Ascending aorta (tissue), 2 donors: ENCODE data around the gene TXN. TPM values are rescaled to one million over a fixed set of nuclear protein-coding genes. Genes with fewer than 3 reads are reported as not detected.

ENCODE experiments used
- DNase-seq, 2 donors: peaks; one replicate each; pipeline ENCODE4 v3.0.0-alpha.2; 2019; ENCODE audit warnings: low spot score in 2 of 2
- H3K27ac ChIP-seq, 2 donors: fragments of 200-600 bp; sonication (generic); one replicate each; pipeline ENCODE4 v1.5.1; 2016 to 2017; ENCODE audit warnings: mild to moderate bottlenecking in 1 of 2
- H3K27me3 ChIP-seq: fragments of 200-600 bp; sonication (generic); one replicate; pipeline ENCODE4 v1.5.1; 2017
- H3K36me3 ChIP-seq, 2 donors: fragments of 200-600 bp; sonication (generic); one replicate each; pipeline ENCODE4 v1.5.1; 2016
- H3K4me1 ChIP-seq, 2 donors: fragments of 200-600 bp; sonication (generic); one replicate each; pipeline ENCODE4 v1.5.1; 2016 to 2017; ENCODE audit warnings: mild to moderate bottlenecking in 1 of 2
- H3K4me3 ChIP-seq, 2 donors: fragments of 200-600 bp; sonication (generic); one replicate each; pipeline ENCODE4 v1.5.1; 2016 to 2017; ENCODE audit warnings: mild to moderate bottlenecking in 1 of 2
- H3K9me3 ChIP-seq, 2 donors: fragments of 200-600 bp; sonication (generic); one replicate each; pipeline ENCODE4 v1.5.1; 2016
- CTCF ChIP-seq, 3 experiments: fragments of 200-600 bp in 2 of 3; fragments of 450-650 bp in 1 of 3; sonication (generic) in 2 of 3; IDR thresholded peaks; one replicate each; pipeline ENCODE4 v1.5.1; 2016 to 2019; ENCODE audit warnings: antibody characterized with exemption in 3 of 3, mild to moderate bottlenecking in 1 of 3, moderate library complexity in 1 of 3
- intact Hi-C: fragments of 100-400 bp; cut with DNase I; formaldehyde crosslinking; loops from one replicate; pipeline ENCODE4 v1.15.1; 2023
- total RNA-seq: library from RNA; depleted of rRNA; stranded (reverse); fragments of >200 nt; gene quantifications from one replicate; pipeline ENCODE4 v1.1.0, GENCODE V29; 2016

Gene TXN
- total RNA-seq, 1 donor from 2014 or later = 28.9 TPM

- intact Hi-C loops = no loop called here
- H3K27me3 ChIP-seq = no peaks in the 10 kb centered on the region
Measured at GRCh38 chr9:110290001-110290400, 33.7 kb upstream of the TXN start.

GRCh38 chr9:110288503-110288902, 32.2 kb upstream of the TXN start:
- H3K27ac ChIP-seq = no peak overlapping the region
- intact Hi-C loops = no loop called here
- no peak for DNase-seq
- no peaks in the 10 kb centered on the region for H3K27me3 ChIP-seq
- H3K4me3 ChIP-seq = no peak overlapping the region
- H3K36me3 ChIP-seq = no peaks in the 10 kb centered on the region
- no peak for TF ChIP-seq CTCF (IDR thresholded peaks at IDR 0.05)
- H3K9me3 ChIP-seq = no peaks in the 10 kb centered on the region
- H3K4me1 ChIP-seq = no peaks in the 10 kb centered on the region

More at GRCh38 chr9:110290001-110290400, 33.7 kb upstream of the TXN start:
- no peaks in the 10 kb centered on the region for H3K9me3 ChIP-seq
- no peak for DNase-seq
- no peak overlapping the region for H3K4me3 ChIP-seq
- no peaks in the 10 kb centered on the region for H3K4me1 ChIP-seq
- no peak overlapping the region for H3K27ac ChIP-seq
- H3K36me3 ChIP-seq = no peaks in the 10 kb centered on the region
- no peak for TF ChIP-seq CTCF (IDR thresholded peaks at IDR 0.05)

- H3K36me3 ChIP-seq = no peaks in the 10 kb centered on the region
- no peak overlapping the region for H3K27ac ChIP-seq
- TF ChIP-seq CTCF (IDR thresholded peaks at IDR 0.05) = no peak
- no peaks in the 10 kb centered on the region for H3K27me3 ChIP-seq
- intact Hi-C loops = no loop called here
- DNase-seq = no peak
- H3K4me3 ChIP-seq = no peak overlapping the region
- H3K4me1 ChIP-seq = no peaks in the 10 kb centered on the region
- no peaks in the 10 kb centered on the region for H3K9me3 ChIP-seq
Measured at GRCh38 chr9:110287289-110287680, 31.0 kb upstream of the TXN start.

- TF ChIP-seq CTCF (IDR thresholded peaks at IDR 0.05) = no peak
- H3K27me3 ChIP-seq = no peaks in the 10 kb centered on the region
- H3K4me1 ChIP-seq = no peaks in the 10 kb centered on the region
- no peak for DNase-seq
- H3K36me3 ChIP-seq = no peaks in the 10 kb centered on the region
- H3K9me3 ChIP-seq = no peaks in the 10 kb centered on the region
- no peak overlapping the region for H3K27ac ChIP-seq
- intact Hi-C loops = no loop called here
- H3K4me3 ChIP-seq = no peak overlapping the region
Measured at GRCh38 chr9:110284211-110284844, 28.0 kb upstream of the TXN start.

GRCh38 chr9:110283751-110284150, 27.4 kb upstream of the TXN start:
- Histone ChIP-seq H3K36me3 (no peaks in the 10 kb centered on the region), H3K4me3 (no peak overlapping the region), H3K4me1 (no peaks in the 10 kb centered on the region), H3K27me3 (no peaks in the 10 kb centered on the region), H3K9me3 (no peaks in the 10 kb centered on the region), H3K27ac (no peak overlapping the region)
- no peak for DNase-seq
- intact Hi-C loops = no loop called here
- TF ChIP-seq CTCF (IDR thresholded peaks at IDR 0.05) = no peak

GRCh38 chr9:110282739-110283081, 26.4 kb upstream of the TXN start:
- H3K27me3 ChIP-seq = no peaks in the 10 kb centered on the region
- intact Hi-C loops = no loop called here
- no peak for TF ChIP-seq CTCF (IDR thresholded peaks at IDR 0.05)

More at GRCh38 chr9:110282739-110283081, 26.4 kb upstream of the TXN start:
- Histone ChIP-seq H3K4me3 (no peak overlapping the region), H3K4me1 (no peaks in the 10 kb centered on the region), H3K9me3 (no peaks in the 10 kb centered on the region), H3K27ac (no peak overlapping the region), H3K36me3 (no peaks in the 10 kb centered on the region)
- DNase-seq = no peak
